HepG2 (cell line): Measurements from ENCODE around the gene KIRREL2. TPM values are rescaled to one million over a fixed set of nuclear protein-coding genes. Genes with fewer than 3 reads are reported as not detected.

Source experiments
- ATAC-seq: fragments of 200-7000 bp; cut with Tn5 transposase; 3 replicates; pipeline ENCODE4 v1.9.1; 2020; ENCODE audit warnings: mild to moderate bottlenecking, moderate library complexity
- BruUV-seq: library from RNA; stranded (reverse); fragments of 400-500 nt; replicated peaks from 2 replicates; lab custom pipeline; 2021; lab: Mats Ljungman, UMichigan
- CTCF ChIA-PET: fragments of 300-600 bp; formaldehyde crosslinking; extraction: SDS; loops from one replicate; lab custom pipeline; 2021; ENCODE audit warnings: low total read pairs, inconsistent platforms, low intra/inter-chr PET ratio; lab: Yijun Ruan, JAX
- POLR2A ChIA-PET: fragments of 350-600 bp; sonication (Branson Sonifier 250); formaldehyde crosslinking; loops from one replicate; lab custom pipeline; 2020; ENCODE audit warnings: antibody characterized with exemption, inconsistent platforms; lab: Yijun Ruan, JAX
- DNase-seq: peaks from one replicate; pipeline ENCODE4 v3.0.0-alpha.2; 2015; ENCODE audit warnings: low spot score
- FAIRE-seq: peaks from 3 replicates; lab custom pipeline; 2011; peaks lifted over from hg19 to GRCh38; lab: Jason Lieb, UNC
- H2AFZ ChIP-seq: one replicate; pipeline ENCODE4 v1.6.1; 2011; ENCODE audit warnings: low read length, inconsistent platforms
- H3K27ac ChIP-seq: fragments of 300-600 bp; 3 replicates; pipeline ENCODE4 v1.8.0; 2011; ENCODE audit warnings: mixed run types, mild to moderate bottlenecking, mixed read lengths, low read length, inconsistent platforms; ENCODE audit not compliant: insufficient read depth; ENCODE audit errors: extremely low read length
- H3K27me3 ChIP-seq, 2 experiments: fragments of 200-600 bp in 1 of 2; 2 replicates in 1 of 2; 3 replicates in 1 of 2; pipeline versions ENCODE4 v1.6.0 to v1.8.0; 2011; ENCODE audit warnings: low read length in 2 of 2, mild to moderate bottlenecking in 2 of 2, moderate library complexity in 2 of 2, inconsistent platforms in 1 of 2; ENCODE audit not compliant: insufficient read depth in 2 of 2, control insufficient read depth in 1 of 2
- H3K36me3 ChIP-seq, 2 experiments: fragments of 200-600 bp in 1 of 2; replicated peaks in 1 of 2; 2 replicates in 1 of 2; 3 replicates in 1 of 2; pipeline versions ENCODE4 v1.5.1 to v1.8.0; 2011; ENCODE audit warnings: low read length in 2 of 2, inconsistent platforms in 1 of 2; ENCODE audit not compliant: insufficient read depth in 2 of 2, control insufficient read depth in 1 of 2
- H3K4me1 ChIP-seq: 2 replicates; pipeline ENCODE4 v1.5.1; 2012; ENCODE audit warnings: low read length, inconsistent platforms; ENCODE audit not compliant: insufficient read depth
- H3K4me2 ChIP-seq: 2 replicates; pipeline ENCODE4 v1.6.0; 2011; ENCODE audit warnings: low read depth, low read length, inconsistent platforms
- H3K4me3 ChIP-seq, 3 experiments: fragments of 200-600 bp in 1 of 3; sonication (generic), shearing (Covaris generic) in 1 of 3; replicated peaks in 1 of 3; 2 replicates each; pipeline ENCODE4 v1.5.1; 2011 to 2016; ENCODE audit warnings: low read length in 3 of 3, inconsistent platforms in 2 of 3, low read depth in 2 of 3, mild to moderate bottlenecking in 2 of 3, control low read depth in 1 of 3, mixed read lengths in 1 of 3; ENCODE audit not compliant: insufficient read depth in 1 of 3
- H3K79me2 ChIP-seq: one replicate; pipeline ENCODE4 v1.6.1; 2011; ENCODE audit warnings: low read length, inconsistent platforms; ENCODE audit not compliant: insufficient read depth
- H3K9ac ChIP-seq: 2 replicates; pipeline ENCODE4 v1.6.0; 2011; ENCODE audit warnings: mild to moderate bottlenecking, low read depth, low read length, inconsistent platforms; ENCODE audit not compliant: insufficient read depth
- H3K9me3 ChIP-seq: 2 replicates; pipeline ENCODE4 v1.5.1; 2012; ENCODE audit warnings: mild to moderate bottlenecking, low read length
- H4K20me1 ChIP-seq: 2 replicates; pipeline ENCODE4 v1.6.0; 2011; ENCODE audit warnings: inconsistent platforms, mild to moderate bottlenecking, low read length, moderate library complexity; ENCODE audit not compliant: insufficient read depth
- ADNP ChIP-seq: sonication (generic); formaldehyde crosslinking; IDR thresholded peaks from 2 replicates; pipeline ENCODE4 v1.4.0; 2020; ENCODE audit warnings: missing genetic modification reagents
- IRF2 ChIP-seq: IDR thresholded peaks from 2 replicates; pipeline ENCODE4 v1.6.1; 2018; ENCODE audit warnings: missing genetic modification reagents, missing compliant biosample characterization
- MED13 ChIP-seq: sonication (generic); formaldehyde crosslinking; IDR thresholded peaks from 2 replicates; pipeline ENCODE4 v1.5.0; 2020; ENCODE audit warnings: missing genetic modification reagents
- MXD3 ChIP-seq: IDR thresholded peaks from 2 replicates; pipeline ENCODE4 v1.6.1; 2016; ENCODE audit warnings: mild to moderate bottlenecking, missing biosample characterization, missing genetic modification reagents
- MXD4 ChIP-seq: IDR thresholded peaks from 2 replicates; pipeline ENCODE4 v1.6.1; 2016; ENCODE audit warnings: mild to moderate bottlenecking, missing biosample characterization, missing genetic modification reagents
- PTBP1 ChIP-seq: fragments of 200-400 bp; formaldehyde crosslinking; IDR thresholded peaks from 2 replicates; pipeline ENCODE4 v1.6.1; 2018; ENCODE audit warnings: low read length, low read depth; ENCODE audit not compliant: poor library complexity, severe bottlenecking
- SRSF1 ChIP-seq: fragments of 200-400 bp; formaldehyde crosslinking; optimal IDR thresholded peaks from 2 replicates; pipeline ENCODE3; 2017; ENCODE audit warnings: mild to moderate bottlenecking, low read depth, low read length, moderate library complexity
- UBTF ChIP-seq: sonication (generic); formaldehyde crosslinking; IDR thresholded peaks from 2 replicates; pipeline ENCODE4 v1.4.0; 2020; ENCODE audit warnings: mild to moderate bottlenecking, missing genetic modification reagents
- XBP1 ChIP-seq: sonication (generic); formaldehyde crosslinking; IDR thresholded peaks from 2 replicates; pipeline ENCODE4 v1.5.0; 2020; ENCODE audit warnings: missing genetic modification reagents
- ZNF24 ChIP-seq: fragments of 450-650 bp; IDR thresholded peaks from 2 replicates; pipeline ENCODE4 v1.6.1; 2017; ENCODE audit warnings: antibody characterized with exemption, mild to moderate bottlenecking
- ZNF432 ChIP-seq: sonication (generic); formaldehyde crosslinking; IDR thresholded peaks from 2 replicates; pipeline ENCODE4 v1.5.0; 2020; ENCODE audit warnings: missing genetic modification reagents, mild to moderate bottlenecking, borderline replicate concordance
- ZNF530 ChIP-seq: sonication (generic); formaldehyde crosslinking; IDR thresholded peaks from 2 replicates; pipeline ENCODE4 v1.5.0; 2020; ENCODE audit warnings: low read depth, mild to moderate bottlenecking, missing genetic modification reagents
- ZNF839 ChIP-seq: sonication (generic); formaldehyde crosslinking; IDR thresholded peaks from 2 replicates; pipeline ENCODE4 v1.4.0; 2020; ENCODE audit warnings: missing genetic modification reagents, mild to moderate bottlenecking, borderline replicate concordance
- ZNF878 ChIP-seq: sonication (generic); formaldehyde crosslinking; IDR thresholded peaks from 2 replicates; pipeline ENCODE4 v1.8.1; 2023; ENCODE audit warnings: mild to moderate bottlenecking, missing genetic modification reagents, moderate library complexity
- WGBS: methylation state at CpG from one replicate; pipeline ENCODE4 v1.1.6; 2017; ENCODE audit warnings: low lambda C conversion rate; 5-methylcytosine and 5-hydroxymethylcytosine counted together
- in situ Hi-C: cut with HindIII; loops from 2 replicates; pipeline ENCODE4 v1.10.0; 2017; ENCODE audit warnings: low pct_unique_long_range_greater_than_20kb; ENCODE audit not compliant: extremely low pct_ligation_motif_present
- intact Hi-C: fragments of 100-400 bp; cut with micrococcal nuclease; formaldehyde crosslinking; loops from one replicate; pipeline ENCODE4 v1.10.0; 2022; ENCODE audit not compliant: unreplicated experiment
- polyA plus RNA-seq, 8 experiments: library from polyadenylated mRNA; depleted of rRNA in 3 of 8; stranded (reverse) in 7 of 8; unstranded in 1 of 8; fragments of >200 nt; fragmentation: Illumina TruSeq in 4 of 8; extraction: Trizol in 4 of 8; gene quantifications; 2 replicates each; pipeline versions ENCODE4 v1.2.1 to v1.2.3, GENCODE V29; 2011 to 2016; ENCODE audit warnings: low read depth in 4 of 8, missing spikeins in 1 of 8, mixed read lengths in 1 of 8; ENCODE audit not compliant: insufficient read depth in 1 of 8
- total RNA-seq, 5 experiments: library from RNA; depleted of rRNA; stranded (reverse); fragments of >200 nt; fragmentation: Illumina TruSeq; extraction: Trizol; gene quantifications; 2 replicates each; pipeline ENCODE4 v1.2.3, GENCODE V29; 2016; ENCODE audit warnings: low read depth in 1 of 5

The KIRREL2 gene
- total and polyA plus RNA-seq, 2 of the 13 experiments (the other 11 are each of a cell fraction or from before 2014, with no cell fraction given) = 0.18 to 2.4 TPM

GRCh38 chr19:35894342-35894741, 37.6 kb downstream of the KIRREL2 start:
- ATAC-seq = no peak
- H3K4me1 ChIP-seq = 0 out of 2 replicates have a peak, but pooled peaks cover 7% of the 10 kb centered on the region
- intact Hi-C loops (no loop called here), in situ Hi-C loops (no loop called here)
- no peaks in the 10 kb centered on the region for H4K20me1 ChIP-seq
- H3K9ac ChIP-seq = no peak overlapping the region
- H3K36me3 ChIP-seq = peaks cover 6 to 24% of the 10 kb centered on the region in 2 experiments; a peak in 2 of 5 replicates
- H3K4me3 ChIP-seq = no peak overlapping the region
- no TSS peak for BruUV-seq
- no peak for DNase-seq
- POLR2A ChIA-PET = no interaction called here
- no peaks in the 10 kb centered on the region for H3K9me3 ChIP-seq
- no peak for FAIRE-seq
- 91% methylated on average over 1 of the region's 2 CpGs for WGBS
- CTCF ChIA-PET = no interaction called here
- no peaks in the 10 kb centered on the region for H3K79me2 ChIP-seq
- H3K27me3 ChIP-seq = no peaks in the 10 kb centered on the region
- TF ChIP-seq ZNF878 (no peak), IRF2 (no peak)
- TF ChIP-seq, all 625 proteins: peak for 0
- Histone ChIP-seq H2AFZ (no peak overlapping the region), H3K27ac (no peak overlapping the region), H3K4me2 (no peak overlapping the region)

- ChIA-PET POLR2A (no interaction called here), CTCF (no interaction called here)
- no peaks in the 10 kb centered on the region for H3K9me3 ChIP-seq
- no peak overlapping the region for H3K27ac ChIP-seq
- peaks cover 11% of the 10 kb centered on the region for H3K4me1 ChIP-seq
- H3K4me2 ChIP-seq = no peak overlapping the region
- no peak overlapping the region for H2AFZ ChIP-seq
- peaks cover 4 to 19% of the 10 kb centered on the region in 2 experiments; a peak in 2 of 5 replicates for H3K36me3 ChIP-seq
- no peak overlapping the region for H3K9ac ChIP-seq
- intact Hi-C loops (no loop called here), in situ Hi-C loops (no loop called here)
- DNase-seq (no peak), FAIRE-seq (no peak), ATAC-seq (no peak)
- H3K27me3 ChIP-seq = no peaks in the 10 kb centered on the region
- BruUV-seq = no TSS peak
- no peak overlapping the region for H3K4me3 ChIP-seq
- no peaks in the 10 kb centered on the region for H4K20me1 ChIP-seq
- 89% methylated on average over 13 of the region's 21 CpGs for WGBS
- H3K79me2 ChIP-seq = no peaks in the 10 kb centered on the region
- TF ChIP-seq MED13 (no peak), SRSF1 (no peak), ZNF530 (CRISPR knock-in tag) (no peak), ZNF839 (CRISPR knock-in tag) (no peak), XBP1 (CRISPR knock-in tag) (no peak), ADNP (CRISPR knock-in tag) (no peak), UBTF (CRISPR knock-in tag) (no peak), PTBP1 (no peak), ZNF432 (CRISPR knock-in tag) (no peak), ZNF24 (no peak), MXD4 (no peak), MXD3 (CRISPR knock-in tag) (no peak)
These were observed 39.4 kb downstream of the KIRREL2 start for GRCh38 chr19:35895911-35896642.
